Pulmonary artery endothelial cell (primary cell): ENCODE results near the gene EIF2B5. TPM values are rescaled to one million over a fixed set of nuclear protein-coding genes. Genes with fewer than 3 reads are reported as not detected.

ENCODE experiments used
- DNase-seq: peaks from one replicate; pipeline ENCODE4 v3.0.0-alpha.2; 2011; ENCODE audit warnings: low read depth, low spot score
- total RNA-seq: library from RNA; depleted of rRNA; stranded (reverse); fragments of >200 nt; gene quantifications from 2 replicates; pipeline ENCODE4 v1.2.3, GENCODE V29; 2014

Gene EIF2B5
- total RNA-seq, 1 donor from 2014 or later, result 41.0 TPM

- DNase-seq, result no peak
These were observed 58.9 kb downstream of the EIF2B5 start for GRCh38 chr3:184193991-184194539.

Other genes with a start within 250 kb of the EIF2B5 start
- gene ABCC5, start 117.5 kb upstream of the EIF2B5 start, total RNA-seq, result 12.0 and 16.7 TPM in 2 replicates
- gene HTR3D, start 103.6 kb upstream of the EIF2B5 start, total RNA-seq, result not detected in 2 replicates
- not detected in 2 replicates for gene HTR3C, start 82.3 kb upstream of the EIF2B5 start, total RNA-seq
- not detected in 2 replicates for gene HTR3E, start 38.3 kb upstream of the EIF2B5 start, total RNA-seq
- gene DVL3, start 20.0 kb downstream of the EIF2B5 start, total RNA-seq, result 21.2 and 30.0 TPM in 2 replicates
- 413 and 506 TPM in 2 replicates for gene AP2M1, start 39.5 kb downstream of the EIF2B5 start, total RNA-seq
- gene ABCF3, start 50.8 kb downstream of the EIF2B5 start, total RNA-seq, result 52.1 and 69.1 TPM in 2 replicates
- not detected in 2 replicates for gene VWA5B2, start 94.2 kb downstream of the EIF2B5 start, total RNA-seq
- 23.6 and 25.7 TPM in 2 replicates for gene ALG3, start 113.6 kb downstream of the EIF2B5 start, total RNA-seq
- gene EEF1AKMT4, start 114.3 kb downstream of the EIF2B5 start, total RNA-seq, result 4.3 and 4.7 TPM in 2 replicates
- 0.07 TPM in 1 of 2 replicates, not detected in the other for gene CAMK2N2, start 126.2 kb downstream of the EIF2B5 start, total RNA-seq
- not detected in 2 replicates for gene ECE2, start 140.7 kb downstream of the EIF2B5 start, total RNA-seq
- gene PSMD2, start 163.9 kb downstream of the EIF2B5 start, total RNA-seq, result 780 and 805 TPM in 2 replicates
- 340 and 432 TPM in 2 replicates for gene EIF4G1, start 179.2 kb downstream of the EIF2B5 start, total RNA-seq
- 40.4 and 44.6 TPM in 2 replicates for gene FAM131A, start 202.2 kb downstream of the EIF2B5 start, total RNA-seq
- gene CLCN2, start 226.2 kb downstream of the EIF2B5 start, total RNA-seq, result 2.2 and 2.6 TPM in 2 replicates
- gene POLR2H, start 226.4 kb downstream of the EIF2B5 start, total RNA-seq, result 106 and 115 TPM in 2 replicates
- gene THPO, start 242.8 kb downstream of the EIF2B5 start, total RNA-seq, result 0.07 TPM in 1 of 2 replicates, not detected in the other
- gene CHRD, start 244.7 kb downstream of the EIF2B5 start, total RNA-seq, result 0.11 and 0.20 TPM in 2 replicates